Activated CD8-positive, alpha-beta T cell treated with anti-CD3 and anti-CD28 coated beads for 36 hours (primary cell): Measurements from ENCODE around the gene WAPL. TPM values are rescaled to one million over a fixed set of nuclear protein-coding genes. Genes with fewer than 3 reads are reported as not detected.
A peak's percentile ranks its signal among the peaks of the same experiment; 100 is the strongest.

Experiments
- ATAC-seq: fragments of 200-7000 bp; cut with Tn5 transposase; one replicate; pipeline ENCODE4 v1.10.0; 2021; ENCODE audit warnings: mild to moderate bottlenecking, moderate library complexity
- CTCF ChIA-PET: fragments of 350-600 bp; sonication (Branson Sonifier 250); formaldehyde crosslinking; loops from one replicate; lab custom pipeline; 2021; ENCODE audit warnings: antibody characterized with exemption; lab: Charles Lee
- POLR2A ChIA-PET: fragments of 350-600 bp; sonication (Branson Sonifier 250); formaldehyde crosslinking; loops from one replicate; lab custom pipeline; 2021; ENCODE audit warnings: antibody characterized with exemption; lab: Charles Lee
- DNase-seq: peaks from one replicate; pipeline ENCODE4 v3.0.0-alpha.2; 2020
- H3K27ac Mint-ChIP-seq: one replicate; pipeline ENCODE4 v1.8.0; 2021; ENCODE audit warnings: mild to moderate bottlenecking, mixed read lengths
- H3K27me3 Mint-ChIP-seq: one replicate; pipeline ENCODE4 v1.8.0; 2021; ENCODE audit warnings: mixed read lengths
- H3K36me3 Mint-ChIP-seq: one replicate; pipeline ENCODE4 v1.8.0; 2021; ENCODE audit warnings: low read depth, mixed read lengths
- H3K4me1 Mint-ChIP-seq: one replicate; pipeline ENCODE4 v1.8.0; 2021; ENCODE audit warnings: low read depth, mixed read lengths
- H3K4me3 Mint-ChIP-seq: one replicate; pipeline ENCODE4 v1.8.0; 2021; ENCODE audit warnings: mild to moderate bottlenecking, moderate library complexity, mixed read lengths
- H3K9me3 Mint-ChIP-seq: one replicate; pipeline ENCODE4 v1.8.0; 2021; ENCODE audit warnings: mixed read lengths
- intact Hi-C: fragments of 100-400 bp; cut with micrococcal nuclease; formaldehyde crosslinking; loops from one replicate; pipeline ENCODE4 v1.10.0; 2022
- total RNA-seq, 2 experiments: library from RNA; stranded (reverse); gene quantifications; one replicate each; pipeline ENCODE4 v1.2.3, GENCODE V29; 2021
- TF ChIP-seq, protein P1 (sequence below): fragments of 200-600 bp; IDR thresholded peaks from one replicate; pipeline ENCODE4 v1.8.0; 2022; ENCODE audit warnings: antibody characterized with exemption, mild to moderate bottlenecking

Gene WAPL
- total RNA-seq, 2 experiments from 2014 or later = 40.9 to 42.0 TPM

GRCh38 chr10:86443069-86443468, 78.5 kb downstream of the WAPL start:
- DNase-seq = no peak
- CTCF ChIA-PET = no interaction called here
- intact Hi-C loops = loop anchor here (10.0 kb wide), 1 partner anchor 48 kb away; no protein-coding TSS in a partner anchor
- no peak for ATAC-seq
- Mint-ChIP-seq H3K4me1 (peaks cover 35% of the 10 kb centered on the region), H3K27ac (no peak overlapping the region), H3K4me3 (no peak overlapping the region), H3K9me3 (no peaks in the 10 kb centered on the region), H3K36me3 (peaks cover 67% of the 10 kb centered on the region), H3K27me3 (no peaks in the 10 kb centered on the region)
- POLR2A ChIA-PET = interaction anchor here (0.6 kb wide), 1 partner anchor 77 kb away, joined by 3 read pairs; no protein-coding TSS in a partner anchor
- TF ChIP-seq, protein P1, sequence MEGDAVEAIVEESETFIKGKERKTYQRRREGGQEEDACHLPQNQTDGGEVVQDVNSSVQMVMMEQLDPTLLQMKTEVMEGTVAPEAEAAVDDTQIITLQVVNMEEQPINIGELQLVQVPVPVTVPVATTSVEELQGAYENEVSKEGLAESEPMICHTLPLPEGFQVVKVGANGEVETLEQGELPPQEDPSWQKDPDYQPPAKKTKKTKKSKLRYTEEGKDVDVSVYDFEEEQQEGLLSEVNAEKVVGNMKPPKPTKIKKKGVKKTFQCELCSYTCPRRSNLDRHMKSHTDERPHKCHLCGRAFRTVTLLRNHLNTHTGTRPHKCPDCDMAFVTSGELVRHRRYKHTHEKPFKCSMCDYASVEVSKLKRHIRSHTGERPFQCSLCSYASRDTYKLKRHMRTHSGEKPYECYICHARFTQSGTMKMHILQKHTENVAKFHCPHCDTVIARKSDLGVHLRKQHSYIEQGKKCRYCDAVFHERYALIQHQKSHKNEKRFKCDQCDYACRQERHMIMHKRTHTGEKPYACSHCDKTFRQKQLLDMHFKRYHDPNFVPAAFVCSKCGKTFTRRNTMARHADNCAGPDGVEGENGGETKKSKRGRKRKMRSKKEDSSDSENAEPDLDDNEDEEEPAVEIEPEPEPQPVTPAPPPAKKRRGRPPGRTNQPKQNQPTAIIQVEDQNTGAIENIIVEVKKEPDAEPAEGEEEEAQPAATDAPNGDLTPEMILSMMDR = no peak

DNA sequence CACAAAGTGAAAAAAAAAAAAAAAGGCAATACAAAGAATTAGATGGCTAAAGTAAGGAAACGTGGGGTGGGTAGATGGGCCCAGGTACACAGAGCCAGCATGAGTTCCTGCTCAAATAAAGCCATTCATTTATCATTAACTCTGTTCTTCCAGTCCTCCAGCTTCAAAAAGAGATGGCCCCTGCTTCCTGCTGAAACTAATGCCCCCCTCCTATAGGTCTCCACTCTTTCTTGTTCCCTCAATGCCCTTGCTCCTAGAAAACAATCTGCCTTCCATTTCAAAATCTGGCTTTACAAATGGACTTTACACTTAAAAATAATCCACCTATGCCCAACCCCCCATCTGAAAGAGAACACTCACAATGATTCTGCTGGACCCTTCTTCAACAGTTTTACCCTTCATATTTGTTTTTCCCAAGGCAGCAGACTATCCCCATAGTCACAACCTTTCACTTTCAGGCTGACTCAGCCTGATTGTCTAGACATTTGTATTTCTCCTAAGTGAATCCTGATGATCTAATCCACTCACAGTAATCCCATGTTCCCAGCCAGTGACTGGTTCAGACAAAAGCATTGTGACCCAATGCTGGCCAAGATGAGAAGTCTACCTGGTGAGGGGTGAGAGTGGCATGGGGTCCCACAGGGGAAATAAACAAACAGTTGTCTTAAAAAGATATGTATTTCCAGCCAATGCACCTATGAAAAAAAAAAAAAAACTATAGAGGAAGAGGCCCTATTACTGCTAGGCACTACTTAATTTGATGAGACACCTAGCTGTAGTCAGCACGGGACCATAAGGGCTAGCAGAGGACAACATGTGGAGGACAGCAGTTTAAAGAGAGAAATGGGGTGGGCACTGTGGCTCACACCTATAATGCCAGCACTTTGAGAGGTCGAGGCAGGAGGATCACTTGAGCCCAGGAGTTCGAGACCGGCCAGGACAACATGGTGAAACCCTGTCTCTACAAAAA, 80.4 kb downstream of the WAPL start:
- intact Hi-C loops = loop anchor here (10.0 kb wide), 1 partner anchor 46 kb away; no protein-coding TSS in a partner anchor
- H3K27me3 Mint-ChIP-seq = no peaks in the 10 kb centered on the region
- peaks cover 26% of the 10 kb centered on the region for H3K4me1 Mint-ChIP-seq
- ChIA-PET CTCF (no interaction called here), POLR2A (no interaction called here)
- ATAC-seq (no peak), DNase-seq (peak; percentile 18)
- no peak overlapping the region for H3K4me3 Mint-ChIP-seq
- H3K9me3 Mint-ChIP-seq = no peaks in the 10 kb centered on the region
- TF ChIP-seq, protein P1 = no peak
- peaks cover 63% of the 10 kb centered on the region for H3K36me3 Mint-ChIP-seq
- H3K27ac Mint-ChIP-seq = peak overlapping the region; percentile 74

DNA sequence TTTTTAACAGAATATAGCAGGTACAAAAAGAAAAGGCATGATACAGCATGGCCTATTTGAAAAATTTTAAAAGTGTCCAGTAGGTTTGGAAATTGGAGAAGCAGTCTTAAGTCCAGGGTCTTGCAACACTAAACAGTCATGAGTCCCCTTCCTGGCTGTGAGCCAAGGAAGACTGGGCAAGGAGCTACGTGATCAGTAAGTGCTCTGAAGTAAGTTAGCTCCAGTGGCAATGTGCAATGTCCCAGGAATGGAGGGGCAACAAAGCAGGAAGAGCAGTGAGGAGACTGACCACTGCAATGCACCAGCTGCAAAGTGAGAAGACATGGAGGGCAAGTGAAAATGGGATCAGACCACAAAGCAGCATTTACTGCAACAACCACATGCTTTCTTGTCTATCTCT, 82.0 kb downstream of the WAPL start:
- H3K4me3 Mint-ChIP-seq = no peak overlapping the region
- POLR2A ChIA-PET = interaction anchor here (0.7 kb wide), 1 partner anchor 14 kb away, joined by 3 read pairs; no protein-coding TSS in a partner anchor
- peaks cover 54% of the 10 kb centered on the region for H3K36me3 Mint-ChIP-seq
- no peaks in the 10 kb centered on the region for H3K9me3 Mint-ChIP-seq
- intact Hi-C loops = no loop called here
- no peaks in the 10 kb centered on the region for H3K27me3 Mint-ChIP-seq
- DNase-seq (no peak), ATAC-seq (no peak)
- TF ChIP-seq, protein P1 = no peak
- peaks cover 25% of the 10 kb centered on the region for H3K4me1 Mint-ChIP-seq
- CTCF ChIA-PET = interaction anchor here (1.6 kb wide), 2 partner anchors 21 to 39 kb away, joined by 5 to 11 read pairs; no protein-coding TSS in a partner anchor
- peak overlapping the region; percentile 74 for H3K27ac Mint-ChIP-seq

GRCh38 chr10:86438091-86438749, 83.4 kb downstream of the WAPL start:
- POLR2A ChIA-PET = interaction anchor here (0.6 to 1.1 kb wide), 2 partner anchors 21 to 38 kb away, joined by 3 read pairs; no protein-coding TSS in a partner anchor
- CTCF ChIA-PET = interaction anchor here (1.6 to 2.8 kb wide), 2 partner anchors 20 to 38 kb away, joined by 5 to 11 read pairs; no protein-coding TSS in a partner anchor
- Mint-ChIP-seq H3K4me3 (no peak overlapping the region), H3K36me3 (peaks cover 44% of the 10 kb centered on the region), H3K9me3 (no peaks in the 10 kb centered on the region), H3K27ac (peak overlapping the region; percentile 18), H3K27me3 (no peaks in the 10 kb centered on the region), H3K4me1 (peaks cover 25% of the 10 kb centered on the region)
- no peak for ATAC-seq
- DNase-seq = no peak
- TF ChIP-seq, protein P1 = no peak
- intact Hi-C loops = no loop called here
